MCF 10A (cell line): ENCODE measurements around the gene NACC2. TPM values are rescaled to one million over a fixed set of nuclear protein-coding genes. Genes with fewer than 3 reads are reported as not detected.

Experiments
- BruUV-seq: library from RNA; stranded (reverse); fragments of 400-500 nt; replicated peaks from 2 replicates; lab custom pipeline; 2021; lab: Mats Ljungman, UMichigan
- CTCF ChIA-PET: fragments of 300-600 bp; sonication (Branson Sonifier 250); formaldehyde crosslinking; extraction: SDS; loops from one replicate; lab custom pipeline; 2021; ENCODE audit warnings: antibody characterized with exemption, inconsistent platforms; lab: Yijun Ruan, JAX
- POLR2A ChIA-PET: fragments of 300-600, 350-650 bp; sonication (Branson Sonifier 250); formaldehyde crosslinking; extraction: SDS; loops from one replicate; lab custom pipeline; 2020; ENCODE audit warnings: antibody characterized with exemption, inconsistent platforms; lab: Yijun Ruan, JAX
- DNase-seq: peaks from one replicate; pipeline ENCODE4 v3.0.0-alpha.2; 2018; ENCODE audit not compliant: unreplicated experiment
- H3K27ac Mint-ChIP-seq: one replicate; pipeline ENCODE4 v1.8.0; 2022; ENCODE audit warnings: mild to moderate bottlenecking, low read depth, mixed read lengths; ENCODE audit not compliant: unreplicated experiment
- H3K27me3 Mint-ChIP-seq: one replicate; pipeline ENCODE4 v1.8.0; 2022; ENCODE audit warnings: mixed read lengths; ENCODE audit not compliant: insufficient read depth, unreplicated experiment
- H3K36me3 Mint-ChIP-seq: one replicate; pipeline ENCODE4 v1.8.0; 2022; ENCODE audit warnings: mild to moderate bottlenecking, moderate library complexity, mixed read lengths; ENCODE audit not compliant: insufficient read depth, unreplicated experiment
- H3K4me1 Mint-ChIP-seq: one replicate; pipeline ENCODE4 v1.8.0; 2022; ENCODE audit warnings: mixed read lengths; ENCODE audit not compliant: insufficient read depth, unreplicated experiment
- H3K4me3 Mint-ChIP-seq: one replicate; pipeline ENCODE4 v1.8.0; 2022; ENCODE audit warnings: mild to moderate bottlenecking, moderate library complexity, mixed read lengths; ENCODE audit not compliant: unreplicated experiment
- H3K9me3 Mint-ChIP-seq: one replicate; pipeline ENCODE4 v1.8.0; 2022; ENCODE audit warnings: mixed read lengths; ENCODE audit not compliant: unreplicated experiment
- CTCF ChIP-seq: fragments of 200-600 bp; IDR thresholded peaks from one replicate; pipeline ENCODE4 v1.8.0; 2022; ENCODE audit warnings: antibody characterized with exemption, mild to moderate bottlenecking; ENCODE audit not compliant: unreplicated experiment
- intact Hi-C: fragments of 100-400 bp; cut with micrococcal nuclease; formaldehyde crosslinking; loops from 2 replicates; pipeline ENCODE4 v1.14.1; 2022
- total RNA-seq: library from RNA; stranded (reverse); gene quantifications from 2 replicates; pipeline ENCODE4 v1.2.3, GENCODE V29; 2022

NACC2 gene
- total RNA-seq, 1 experiment from 2014 or later: 16.5 TPM

- Mint-ChIP-seq H3K27ac (no peak overlapping the region), H3K36me3 (no peaks in the 10 kb centered on the region), H3K4me3 (no peak overlapping the region), H3K9me3 (no peaks in the 10 kb centered on the region), H3K27me3 (no peaks in the 10 kb centered on the region), H3K4me1 (no peaks in the 10 kb centered on the region)
- intact Hi-C loops: no loop called here
- ChIA-PET POLR2A (no interaction called here), CTCF (no interaction called here)
- BruUV-seq: no TSS peak
- no peak for DNase-seq
- no peak for TF ChIP-seq CTCF
These were observed 101.2 kb downstream of the NACC2 start for GRCh38 chr9:135993765-135994500.

- H3K9me3 Mint-ChIP-seq: no peaks in the 10 kb centered on the region
- H3K36me3 Mint-ChIP-seq: no peaks in the 10 kb centered on the region
- no peak for DNase-seq
- TF ChIP-seq CTCF: no peak
- ChIA-PET POLR2A (no interaction called here), CTCF (no interaction called here)
- no peaks in the 10 kb centered on the region for H3K27me3 Mint-ChIP-seq
- no TSS peak for BruUV-seq
- no peak overlapping the region for H3K4me3 Mint-ChIP-seq
- intact Hi-C loops: no loop called here
- no peak overlapping the region for H3K27ac Mint-ChIP-seq
- no peaks in the 10 kb centered on the region for H3K4me1 Mint-ChIP-seq
These were observed 101.7 kb downstream of the NACC2 start for GRCh38 chr9:135993409-135993742.

GRCh38 chr9:135992486-135993408 is 102.3 kb downstream of the NACC2 start:
- CTCF ChIA-PET: interaction anchor here (0.6 to 0.8 kb wide), 2 partner anchors 25 to 168 kb away, joined by 3 to 4 read pairs; no protein-coding TSS in a partner anchor
- intact Hi-C loops: no loop called here
- no peak overlapping the region for H3K27ac Mint-ChIP-seq

More at GRCh38 chr9:135992486-135993408, 102.3 kb downstream of the NACC2 start:
- Mint-ChIP-seq H3K27me3 (no peaks in the 10 kb centered on the region), H3K9me3 (no peaks in the 10 kb centered on the region), H3K4me3 (peak overlapping the region; percentile 28), H3K36me3 (no peaks in the 10 kb centered on the region), H3K4me1 (no peaks in the 10 kb centered on the region)
- no peak for TF ChIP-seq CTCF
- no TSS peak for BruUV-seq
- DNase-seq: peak; percentile 74
- POLR2A ChIA-PET: no interaction called here
